Measurements from ENCODE around the gene C1QTNF6. TPM values are rescaled to one million over a fixed set of nuclear protein-coding genes. Genes with fewer than 3 reads are reported as not detected.

Gene C1QTNF6
- total and polyA plus RNA-seq, 2 donors (not counting 3 experiments of a cell fraction or from before 2014, with no cell fraction given), result 20.2 to 27.6 TPM

DNA sequence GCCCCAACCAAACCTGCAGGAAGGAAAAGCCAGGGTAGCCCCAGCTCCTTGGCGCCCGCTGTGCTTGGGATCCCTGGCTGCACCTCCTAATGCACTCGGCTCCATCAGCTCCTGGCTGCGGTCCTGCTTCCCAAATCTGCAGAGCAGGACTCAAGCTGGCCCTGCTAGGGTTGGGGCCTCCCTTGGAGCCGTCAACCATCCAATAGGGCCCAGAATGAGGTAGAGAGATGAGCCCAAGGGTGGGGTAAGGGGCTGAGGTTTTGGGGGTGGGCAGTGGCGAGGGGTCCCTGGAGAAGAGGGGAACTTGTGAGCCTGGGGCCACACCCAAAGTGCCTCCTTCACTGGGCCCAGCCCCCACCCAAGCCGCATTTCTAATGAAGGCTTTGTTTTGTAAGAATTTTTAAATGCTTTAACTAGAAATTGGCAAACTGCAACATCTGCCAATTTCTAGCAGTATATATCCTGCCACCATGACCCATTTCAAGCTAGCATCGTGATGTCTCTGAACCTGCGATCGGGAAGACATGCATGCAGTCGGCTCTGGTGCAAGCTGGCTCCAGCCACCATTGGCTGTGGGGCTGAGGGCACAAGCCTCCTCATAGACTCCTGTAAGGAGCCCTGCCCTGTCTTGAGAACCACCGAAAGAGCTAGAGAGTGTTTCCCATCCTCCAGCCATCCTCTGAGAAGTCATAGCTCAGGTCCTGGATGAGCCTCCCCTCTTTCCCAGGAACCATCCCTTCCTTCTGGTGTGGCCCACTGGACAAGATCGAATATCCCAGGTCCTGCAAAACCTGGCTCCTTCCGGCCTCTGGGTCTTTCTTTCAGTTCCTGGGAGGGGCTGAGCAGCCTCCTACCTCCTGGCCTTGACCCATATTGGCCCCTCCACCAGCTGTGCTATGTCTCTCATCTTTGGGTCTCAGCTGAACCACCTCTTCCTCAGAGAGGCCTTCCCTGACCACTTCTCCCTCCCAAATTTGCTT is 15.5 kb downstream of the C1QTNF6 start:
- H3K27ac ChIP-seq (ENCODE audit: insufficient read depth, low read depth, low read length), result no peak overlapping the region
- no peak for TF ChIP-seq EZH2 (IDR thresholded peaks at IDR 0.05; ENCODE audit: borderline replicate concordance, low read depth, low read length, severe bottlenecking)
- TF ChIP-seq JUN (IDR thresholded peaks at IDR 0.05; ENCODE audit: borderline replicate concordance, insufficient read depth, insufficient read length, low read depth), result no peak
- TF ChIP-seq, protein P1, sequence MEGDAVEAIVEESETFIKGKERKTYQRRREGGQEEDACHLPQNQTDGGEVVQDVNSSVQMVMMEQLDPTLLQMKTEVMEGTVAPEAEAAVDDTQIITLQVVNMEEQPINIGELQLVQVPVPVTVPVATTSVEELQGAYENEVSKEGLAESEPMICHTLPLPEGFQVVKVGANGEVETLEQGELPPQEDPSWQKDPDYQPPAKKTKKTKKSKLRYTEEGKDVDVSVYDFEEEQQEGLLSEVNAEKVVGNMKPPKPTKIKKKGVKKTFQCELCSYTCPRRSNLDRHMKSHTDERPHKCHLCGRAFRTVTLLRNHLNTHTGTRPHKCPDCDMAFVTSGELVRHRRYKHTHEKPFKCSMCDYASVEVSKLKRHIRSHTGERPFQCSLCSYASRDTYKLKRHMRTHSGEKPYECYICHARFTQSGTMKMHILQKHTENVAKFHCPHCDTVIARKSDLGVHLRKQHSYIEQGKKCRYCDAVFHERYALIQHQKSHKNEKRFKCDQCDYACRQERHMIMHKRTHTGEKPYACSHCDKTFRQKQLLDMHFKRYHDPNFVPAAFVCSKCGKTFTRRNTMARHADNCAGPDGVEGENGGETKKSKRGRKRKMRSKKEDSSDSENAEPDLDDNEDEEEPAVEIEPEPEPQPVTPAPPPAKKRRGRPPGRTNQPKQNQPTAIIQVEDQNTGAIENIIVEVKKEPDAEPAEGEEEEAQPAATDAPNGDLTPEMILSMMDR (IDR thresholded peaks at IDR 0.05; ENCODE audit: extremely low read depth in 1 of 2, insufficient read depth in 1 of 2, low read depth in 1 of 2, low read length in 2 of 2), result no peak
- TF ChIP-seq POLR2A (IDR thresholded peaks at IDR 0.05; ENCODE audit: low read depth, low read length), result no peak
- no peak for TF ChIP-seq FOS (IDR thresholded peaks at IDR 0.05; ENCODE audit: borderline replicate concordance, insufficient read depth, low read length)
- TF ChIP-seq GATA2 (IDR thresholded peaks at IDR 0.05; ENCODE audit: insufficient read depth, insufficient read length, low read depth, low read length), result no peak
- no peak for TF ChIP-seq MYC (IDR thresholded peaks at IDR 0.05; ENCODE audit: low read depth, low read length)
- no peak for TF ChIP-seq POLR2AphosphoS5 (IDR thresholded peaks at IDR 0.05; ENCODE audit: insufficient read depth, low read depth, low read length)
- TF ChIP-seq, protein P2, sequence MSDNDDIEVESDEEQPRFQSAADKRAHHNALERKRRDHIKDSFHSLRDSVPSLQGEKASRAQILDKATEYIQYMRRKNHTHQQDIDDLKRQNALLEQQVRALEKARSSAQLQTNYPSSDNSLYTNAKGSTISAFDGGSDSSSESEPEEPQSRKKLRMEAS (IDR thresholded peaks at IDR 0.05; ENCODE audit: insufficient read depth, insufficient read length), result no peak
- ChIA-PET POLR2A (no interaction called here), CTCF (interaction anchor here (0.9 to 3.8 kb wide), 2 partner anchors 15 to 26 kb away, joined by 4 to 22 read pairs; partner anchors contain the start of gene C1QTNF6)
- H3K27me3 ChIP-seq (ENCODE audit: control insufficient read depth in 2 of 2, insufficient read depth in 2 of 2, low read length in 2 of 2), result no peaks in the 10 kb centered on the region
- BruUV-seq (replicated peaks), result no TSS peak
- H3K36me3 ChIP-seq (ENCODE audit: control insufficient read depth in 2 of 2, extremely low read depth in 1 of 2, insufficient read depth in 2 of 2, low read length in 2 of 2), result no peaks in the 10 kb centered on the region
- no peak overlapping the region for H3K9ac ChIP-seq (replicated peaks; ENCODE audit: extremely low read depth, insufficient read depth, low read length)
- no peak overlapping the region for H3K4me2 ChIP-seq (ENCODE audit: insufficient read depth, low read length)
- H3K9me3 ChIP-seq (replicated peaks; ENCODE audit: control insufficient read depth, insufficient read depth, low read length), result no peaks in the 10 kb centered on the region
- no peak overlapping the region for H3K4me3 ChIP-seq (replicated peaks in 1 of 3; ENCODE audit: insufficient read depth in 1 of 3, low read depth in 1 of 3, low read length in 3 of 3)
- dilution Hi-C loops (cut with MboI; ENCODE audit: extremely low pct_ligation_motif_present, low sequenced_read_pairs), result no loop called here
- no peaks in the 10 kb centered on the region for H4K20me1 ChIP-seq (replicated peaks; ENCODE audit: control insufficient read depth, extremely low read depth, insufficient read depth, low read length)
- H3K79me2 ChIP-seq (ENCODE audit: control insufficient read depth, insufficient read depth, low read length), result no peaks in the 10 kb centered on the region
- DNase-seq (ENCODE audit: low read depth, low spot score) (no peak), FAIRE-seq (no peak)
- intact Hi-C loops (cut with micrococcal nuclease), result loop anchor here (2.0 kb wide), 1 partner anchor 16 kb away; the partner anchor contains the start of gene C1QTNF6
- H3K9me1 ChIP-seq (replicated peaks; ENCODE audit: control insufficient read depth, extremely low read depth, insufficient read depth, low read length), result no peaks in the 10 kb centered on the region
- peaks cover 18% of the 10 kb centered on the region for H3K4me1 ChIP-seq (ENCODE audit: control insufficient read depth, extremely low read depth, insufficient read depth, low read length)
- H2AFZ ChIP-seq (ENCODE audit: low read depth, low read length), result no peak overlapping the region

Measured in endothelial cell of umbilical vein (primary cell).